VCaP (cell line): Measurements from ENCODE around the gene POSTN.
A peak's percentile ranks its signal among the peaks of the same experiment; 100 is the strongest.

ENCODE experiments used
- H3K27ac ChIP-seq: fragments of 450-650 bp; 2 replicates; pipeline ENCODE4 v1.5.1; 2017
- CTCF ChIP-seq: fragments of 450-650 bp; conservative IDR thresholded peaks from 2 replicates; pipeline ENCODE4 v1.5.1; 2017; ENCODE audit warnings: mild to moderate bottlenecking, moderate library complexity

Gene POSTN

DNA sequence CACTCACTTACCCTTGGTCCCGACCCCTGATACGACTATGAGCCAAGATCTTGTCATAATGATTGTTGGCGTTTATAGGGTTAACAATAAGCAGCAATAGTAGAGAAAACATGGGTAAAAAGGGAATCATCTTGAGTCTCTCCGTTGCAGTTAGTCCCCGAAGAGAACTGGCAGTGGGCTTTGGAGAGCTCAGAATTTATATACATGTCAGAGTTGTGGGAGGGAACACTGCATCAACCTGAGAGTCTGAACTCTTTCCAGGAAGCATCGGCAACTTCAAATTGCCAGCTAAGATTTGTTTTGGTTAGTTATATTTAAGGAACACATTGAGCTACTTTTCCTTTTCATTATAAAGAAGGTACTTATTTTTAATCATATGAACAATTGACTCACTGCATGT lies at the start of gene POSTN:
TSS of gene POSTN (minus strand) at position 172 of the 400 bp plus-strand sequence. CDS start at position 130, 42 bp downstream.
- TF ChIP-seq CTCF = no peak
- no peak within 1 kb of the TSS; the same call in 1 of the 2 replicates for H3K27ac ChIP-seq

DNA sequence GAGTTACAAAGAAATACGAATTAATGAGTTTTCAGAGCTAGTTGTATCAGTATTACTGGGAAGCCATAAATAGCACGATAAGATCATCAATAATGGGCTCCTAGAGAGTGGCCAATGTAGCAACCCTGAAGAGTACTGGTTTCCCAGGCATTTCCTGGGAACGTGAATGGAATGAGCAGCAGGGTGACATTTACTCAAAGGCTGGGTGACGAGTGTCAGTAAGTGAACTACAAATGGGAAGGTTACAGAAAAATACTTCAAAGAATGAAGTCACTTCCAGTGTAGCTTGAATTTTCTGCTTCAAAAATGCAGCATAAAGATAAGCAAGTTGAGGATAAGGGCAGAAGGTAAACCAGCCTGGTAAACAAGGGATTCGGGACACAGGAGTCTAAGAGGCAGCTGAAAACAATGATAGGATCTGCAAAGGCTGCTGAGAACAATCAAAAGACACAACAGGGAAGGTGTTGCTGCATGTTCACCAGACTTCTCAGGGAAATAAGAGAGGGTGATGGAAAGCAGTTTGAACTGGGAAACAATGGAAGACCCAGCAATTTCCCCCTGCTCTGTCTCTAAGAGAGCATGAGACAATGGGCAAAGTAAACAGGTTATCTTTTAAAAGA lies 48.6 kb upstream of the POSTN start:
- TF ChIP-seq CTCF = no peak
- peak overlapping the region; percentile 79 for H3K27ac ChIP-seq

DNA sequence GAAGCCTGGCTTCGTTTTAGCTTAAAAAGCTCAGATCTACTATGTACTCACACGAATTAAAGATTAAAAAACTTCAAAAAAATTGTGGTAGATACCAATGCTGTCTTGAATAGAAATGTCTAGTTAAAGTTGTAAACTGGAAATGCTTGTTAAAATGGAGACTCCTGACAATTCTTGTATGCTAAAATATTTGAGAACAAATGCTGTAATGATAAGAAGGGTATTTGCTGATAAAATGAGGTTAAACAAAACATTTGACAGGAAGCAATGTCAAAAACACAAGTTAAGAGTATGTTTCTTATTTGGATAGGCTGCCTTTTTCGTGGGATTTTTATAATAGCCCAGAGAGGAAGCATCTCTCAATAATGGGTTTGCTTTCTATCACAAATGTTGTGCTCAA lies 48.0 kb upstream of the POSTN start:
- no peak for TF ChIP-seq CTCF

DNA sequence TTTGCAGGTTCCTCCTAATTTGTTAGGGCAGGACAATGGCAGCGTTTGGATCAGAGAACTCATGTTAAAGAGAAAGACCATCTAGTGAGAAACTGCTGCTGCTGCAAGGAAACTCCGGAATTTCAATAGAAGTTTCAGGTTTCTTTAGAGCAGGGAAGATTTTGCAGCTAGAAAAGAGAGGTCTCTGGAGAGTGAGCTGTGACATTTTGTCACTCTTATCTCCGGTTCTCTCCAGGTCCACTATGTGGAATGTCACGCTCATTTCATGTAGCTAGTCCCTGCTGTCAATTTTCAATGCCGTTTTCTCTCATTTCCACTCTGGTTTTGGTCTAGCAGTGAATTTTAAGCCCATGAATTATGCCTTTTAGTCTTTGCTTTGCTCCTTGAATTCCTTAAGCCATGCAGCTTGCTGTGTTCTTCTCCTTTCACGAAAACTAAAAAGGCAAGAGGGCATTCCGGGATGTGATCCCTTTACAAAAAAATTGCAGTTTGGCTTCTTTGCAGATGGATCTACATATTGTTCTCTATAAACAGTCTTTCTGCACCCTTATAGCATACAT lies 46.7 kb upstream of the POSTN start:
- no peak for TF ChIP-seq CTCF
- no peak overlapping the region for H3K27ac ChIP-seq

More for the DNA sequence above, 48.0 kb upstream of the POSTN start:
- peak overlapping the region; percentile 79 for H3K27ac ChIP-seq

DNA sequence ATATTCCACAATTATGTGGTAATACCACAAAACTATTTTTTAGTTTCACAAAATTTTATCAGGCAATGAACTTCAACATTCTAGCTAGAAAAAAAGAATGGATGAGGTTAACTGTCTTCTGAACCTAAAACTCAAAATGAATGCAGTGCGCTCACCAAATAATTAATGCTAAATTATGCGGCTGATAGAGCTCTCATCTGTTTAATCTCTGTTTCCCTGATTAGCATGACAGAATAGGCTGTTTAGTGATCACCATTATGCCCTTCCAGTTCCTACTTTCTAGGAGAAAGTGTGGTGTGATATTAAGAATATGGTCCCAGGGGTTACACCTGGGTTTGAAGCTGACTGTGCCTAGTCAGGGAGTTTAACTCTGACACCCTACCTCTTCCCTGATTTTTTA lies 42.8 kb upstream of the POSTN start:
- no peak for TF ChIP-seq CTCF
- no peak overlapping the region for H3K27ac ChIP-seq

DNA sequence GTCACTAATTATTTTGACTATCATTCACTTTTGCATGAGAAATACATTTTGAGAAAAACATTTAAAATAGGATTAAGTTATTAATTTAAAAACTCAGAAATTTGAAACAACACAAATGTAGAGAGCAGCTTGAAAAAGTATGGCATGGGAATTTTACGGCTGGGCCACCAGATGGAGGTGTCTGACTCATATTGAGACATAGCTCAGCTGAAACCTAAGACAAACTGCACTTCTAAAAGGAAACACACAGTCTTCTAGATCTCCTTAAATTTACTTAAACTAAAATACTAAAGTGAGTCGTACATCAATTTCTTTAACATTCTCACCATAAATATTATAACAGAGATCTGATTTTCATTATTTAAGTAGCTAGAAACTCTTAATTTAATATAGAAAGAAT lies 41.9 kb upstream of the POSTN start:
- no peak overlapping the region for H3K27ac ChIP-seq
- TF ChIP-seq CTCF = peak; percentile 83

DNA sequence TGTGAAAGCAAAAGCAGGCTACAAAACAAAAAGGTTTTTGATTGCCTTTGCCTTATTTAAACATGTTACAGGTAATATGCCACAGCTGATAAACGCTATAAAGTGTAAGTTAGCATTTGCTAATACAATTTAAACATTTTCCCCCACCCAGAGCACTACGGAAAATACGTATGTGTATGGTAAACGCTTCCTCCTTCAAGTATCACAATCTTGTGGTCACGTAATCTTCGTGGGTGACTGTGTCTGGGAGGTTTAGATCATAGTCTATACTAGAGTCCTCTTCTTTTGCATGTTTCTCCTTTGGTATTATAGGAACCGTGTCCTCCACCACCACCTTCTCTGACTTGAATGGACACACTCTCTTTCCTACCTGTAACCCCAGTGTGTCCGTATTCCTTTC lies 38.1 kb upstream of the POSTN start:
- TF ChIP-seq CTCF = no peak
- H3K27ac ChIP-seq = no peak overlapping the region
